HuH-7 (cell line): ENCODE data around the gene NHSL2.

Experiments
- DNase-seq: peaks from one replicate; pipeline ENCODE4 v3.0.0; 2011; ENCODE audit warnings: low spot score

The NHSL2 gene

GRCh38 chrX:72018277-72019112, 107.8 kb downstream of the NHSL2 start:
- DNase-seq, result peak; percentile 77

GRCh38 chrX:72019487-72019886, 108.8 kb downstream of the NHSL2 start:
- DNase-seq, result no peak

GRCh38 chrX:72020204-72020603, 109.6 kb downstream of the NHSL2 start:
- DNase-seq, result no peak

- DNase-seq, result no peak
Measured at GRCh38 chrX:72020788-72021187, 110.1 kb downstream of the NHSL2 start.

- peak; percentile 38 for DNase-seq
Measured at GRCh38 chrX:72021975-72022374, 111.3 kb downstream of the NHSL2 start.

- no peak for DNase-seq
Measured at GRCh38 chrX:72023071-72023470, 112.4 kb downstream of the NHSL2 start.

GRCh38 chrX:72025236-72025770, 114.7 kb downstream of the NHSL2 start:
- no peak for DNase-seq

GRCh38 chrX:72026341-72027023, 115.8 kb downstream of the NHSL2 start:
- no peak for DNase-seq

- no peak for DNase-seq
Measured at GRCh38 chrX:72027024-72027913, 116.6 kb downstream of the NHSL2 start.

GRCh38 chrX:72027914-72028307, 117.3 kb downstream of the NHSL2 start:
- no peak for DNase-seq

- no peak for DNase-seq
Measured at GRCh38 chrX:72028701-72029470, 118.2 kb downstream of the NHSL2 start.

- DNase-seq, result peak; percentile 17
Measured at GRCh38 chrX:72029483-72030411, 119.1 kb downstream of the NHSL2 start.

- no peak for DNase-seq
Measured at GRCh38 chrX:72030431-72030830, 119.8 kb downstream of the NHSL2 start.

GRCh38 chrX:72031118-72031517, 120.5 kb downstream of the NHSL2 start:
- DNase-seq, result no peak

GRCh38 chrX:72031634-72032033, 121.0 kb downstream of the NHSL2 start:
- no peak for DNase-seq

- DNase-seq, result no peak
Measured at GRCh38 chrX:72037601-72038000, 127.0 kb downstream of the NHSL2 start.

GRCh38 chrX:72038016-72038415, 127.4 kb downstream of the NHSL2 start:
- no peak for DNase-seq

GRCh38 chrX:72038868-72039267, 128.2 kb downstream of the NHSL2 start:
- no peak for DNase-seq

- DNase-seq, result no peak
Measured at GRCh38 chrX:72040506-72040905, 129.9 kb downstream of the NHSL2 start.

GRCh38 chrX:72041176-72041575, 130.5 kb downstream of the NHSL2 start:
- no peak for DNase-seq
